WERI-Rb-1 (cell line): ENCODE data around the gene RAB6B.

Source experiments
- DNase-seq: peaks from one replicate; pipeline ENCODE4 v3.0.0-alpha.2; 2020
- H3K27ac ChIP-seq: fragments of 250-450 bp; sonication (Bioruptor Pico); 2 replicates; pipeline ENCODE4 v1.5.1; 2020; ENCODE audit warnings: mild to moderate bottlenecking, moderate library complexity
- H3K27me3 ChIP-seq: fragments of 250-450 bp; sonication (Bioruptor Pico); 2 replicates; pipeline ENCODE4 v1.5.1; 2021; ENCODE audit warnings: mild to moderate bottlenecking, low read depth, moderate library complexity; ENCODE audit not compliant: insufficient read depth, severe bottlenecking
- H3K36me3 ChIP-seq: fragments of 250-450 bp; sonication (Bioruptor Pico); 2 replicates; pipeline ENCODE4 v1.5.1; 2020; ENCODE audit warnings: mild to moderate bottlenecking, moderate library complexity
- H3K4me3 ChIP-seq: 2 replicates; pipeline ENCODE4 v1.5.1; 2011; ENCODE audit warnings: low read depth, mild to moderate bottlenecking, control low read depth, low read length
- H3K9me3 ChIP-seq: fragments of 250-450 bp; sonication (Bioruptor Pico); 2 replicates; pipeline ENCODE4 v1.5.1; 2021; ENCODE audit warnings: mild to moderate bottlenecking, moderate library complexity; ENCODE audit not compliant: severe bottlenecking
- CTCF ChIP-seq: IDR thresholded peaks from 2 replicates; pipeline ENCODE4 v1.5.1; 2011; ENCODE audit warnings: low read depth, mild to moderate bottlenecking, control low read depth, inconsistent platforms, low read length

RAB6B gene

GRCh38 chr3:133812872-133813271 is 82.8 kb downstream of the RAB6B start:
- no peak for TF ChIP-seq CTCF
- Histone ChIP-seq H3K4me3 (no peak overlapping the region), H3K27ac (no peak overlapping the region), H3K9me3 (no peaks in the 10 kb centered on the region), H3K36me3 (peaks cover 47% of the 10 kb centered on the region), H3K27me3 (no peaks in the 10 kb centered on the region)
- DNase-seq: no peak

- TF ChIP-seq CTCF: no peak
- Histone ChIP-seq H3K27ac (peak within 1 kb of the TSS; percentile 65), H3K4me3 (peak within 1 kb of the TSS; percentile 77), H3K9me3 (no peaks in the 10 kb centered on the region), H3K27me3 (no peaks in the 10 kb centered on the region), H3K36me3 (peaks cover 20% of the 10 kb centered on the region)
- peak; percentile 96 for DNase-seq
Measured at GRCh38 chr3:133805702-133806475, 89.8 kb downstream of the RAB6B start, which contains the start of gene SRPRB. TSS of gene SRPRB (plus strand) at chr3:133805815. CDS start at chr3:133805849, 34 bp downstream.

GRCh38 chr3:133805384-133805701 is 90.3 kb downstream of the RAB6B start:
- Histone ChIP-seq H3K27me3 (no peaks in the 10 kb centered on the region), H3K27ac (no peak overlapping the region)
- no peak for DNase-seq

GRCh38 chr3:133804896-133805295 is 90.8 kb downstream of the RAB6B start:
- Histone ChIP-seq H3K36me3 (peaks cover 14% of the 10 kb centered on the region), H3K4me3 (peak overlapping the region; percentile 77), H3K27me3 (no peaks in the 10 kb centered on the region), H3K9me3 (no peaks in the 10 kb centered on the region), H3K27ac (no peak overlapping the region)
- DNase-seq: no peak
- TF ChIP-seq CTCF: no peak

More at GRCh38 chr3:133805384-133805701, 90.3 kb downstream of the RAB6B start:
- H3K36me3 ChIP-seq: peaks cover 16% of the 10 kb centered on the region
- peak overlapping the region; percentile 77 for H3K4me3 ChIP-seq
- no peak for TF ChIP-seq CTCF
- H3K9me3 ChIP-seq: no peaks in the 10 kb centered on the region

GRCh38 chr3:133803469-133803868 is 92.2 kb downstream of the RAB6B start:
- DNase-seq: no peak
- TF ChIP-seq CTCF: no peak
- no peaks in the 10 kb centered on the region for H3K9me3 ChIP-seq
- peaks cover 10% of the 10 kb centered on the region for H3K36me3 ChIP-seq
- H3K4me3 ChIP-seq: no peak overlapping the region
- H3K27me3 ChIP-seq: no peaks in the 10 kb centered on the region
- H3K27ac ChIP-seq: no peak overlapping the region
